GM18507 (cell line): Measurements from ENCODE around the gene FAM120A.

Source experiments
- DNase-seq: peaks from one replicate; pipeline ENCODE4 v3.0.0; 2011; ENCODE audit warnings: low read depth; ENCODE audit not compliant: insufficient read length; ENCODE audit errors: extremely low spot score
- FAIRE-seq: peaks from 2 replicates; lab custom pipeline; 2011; peaks lifted over from hg19 to GRCh38; lab: Jason Lieb, UNC

FAM120A gene

GRCh38 chr9:93541581-93542349 is 90.3 kb downstream of the FAM120A start:
- FAIRE-seq (no peak), DNase-seq (no peak)

- FAIRE-seq: no peak
Observed at GRCh38 chr9:93543117-93543516, 91.6 kb downstream of the FAM120A start.

GRCh38 chr9:93546356-93546755 is 94.9 kb downstream of the FAM120A start:
- DNase-seq: no peak
- FAIRE-seq: no peak

More at GRCh38 chr9:93543117-93543516, 91.6 kb downstream of the FAM120A start:
- no peak for DNase-seq

GRCh38 chr9:93549611-93550010 is 98.1 kb downstream of the FAM120A start:
- no peak for FAIRE-seq

GRCh38 chr9:93552923-93553322 is 101.4 kb downstream of the FAM120A start:
- DNase-seq (no peak), FAIRE-seq (no peak)

More at GRCh38 chr9:93549611-93550010, 98.1 kb downstream of the FAM120A start:
- DNase-seq: no peak

- no peak for DNase-seq
- no peak for FAIRE-seq
Observed at GRCh38 chr9:93555370-93555769, 103.9 kb downstream of the FAM120A start.

GRCh38 chr9:93557366-93558137 is 106.1 kb downstream of the FAM120A start:
- FAIRE-seq: no peak

GRCh38 chr9:93558503-93558902 is 107.0 kb downstream of the FAM120A start:
- FAIRE-seq: no peak
- DNase-seq: no peak

More at GRCh38 chr9:93557366-93558137, 106.1 kb downstream of the FAM120A start:
- no peak for DNase-seq

- FAIRE-seq (no peak), DNase-seq (no peak)
Observed at GRCh38 chr9:93560991-93561390, 109.5 kb downstream of the FAM120A start.

GRCh38 chr9:93562157-93562556 is 110.7 kb downstream of the FAM120A start:
- no peak for FAIRE-seq
- DNase-seq: no peak

GRCh38 chr9:93565089-93565488 is 113.6 kb downstream of the FAM120A start:
- FAIRE-seq (peak; percentile 78), DNase-seq (no peak)

- FAIRE-seq: peak; percentile 95
- DNase-seq: peak; percentile 96
Observed at GRCh38 chr9:93566408-93567270, 115.2 kb downstream of the FAM120A start.

- FAIRE-seq: no peak
- no peak for DNase-seq
Observed at GRCh38 chr9:93567271-93567959, 115.9 kb downstream of the FAM120A start.

- no peak for DNase-seq
- no peak for FAIRE-seq
Observed at GRCh38 chr9:93568169-93568568, 116.7 kb downstream of the FAM120A start.

GRCh38 chr9:93569621-93570174 is 118.2 kb downstream of the FAM120A start:
- FAIRE-seq (no peak), DNase-seq (no peak)

- DNase-seq: no peak
- FAIRE-seq: no peak
Observed at GRCh38 chr9:93572221-93572620, 120.7 kb downstream of the FAM120A start.

GRCh38 chr9:93572636-93573515 is 121.4 kb downstream of the FAM120A start:
- no peak for DNase-seq
- FAIRE-seq: no peak

- FAIRE-seq (no peak), DNase-seq (no peak)
Observed at GRCh38 chr9:93573516-93573828, 122.0 kb downstream of the FAM120A start.
